Uterus (tissue), 4 donors: ENCODE data around the gene NEGR1. TPM values are rescaled to one million over a fixed set of nuclear protein-coding genes. Genes with fewer than 3 reads are reported as not detected.

Source experiments
- DNase-seq, 2 donors: peaks; one replicate each; pipeline ENCODE4 v3.0.0-alpha.2; 2019 to 2020
- H3K27ac ChIP-seq, 2 donors: fragments of 200-600 bp; sonication (generic); 1 replicate in 1 of 2; 2 replicates in 1 of 2; pipeline ENCODE4 v1.5.1; 2016 to 2018
- H3K27me3 ChIP-seq, 2 donors: fragments of 200-600 bp; sonication (generic); one replicate each; pipeline ENCODE4 v1.5.1; 2018 to 2019; ENCODE audit warnings: control low read depth in 1 of 2
- H3K36me3 ChIP-seq, 2 donors: fragments of 200-600 bp; sonication (generic); one replicate each; pipeline ENCODE4 v1.5.1; 2019; ENCODE audit warnings: control low read depth in 1 of 2
- H3K4me1 ChIP-seq, 2 donors: fragments of 200-600 bp; sonication (generic); one replicate each; pipeline ENCODE4 v1.5.1; 2018 to 2019; ENCODE audit warnings: control low read depth in 1 of 2
- H3K4me3 ChIP-seq, 2 donors: fragments of 200-600 bp; sonication (generic); 1 replicate in 1 of 2; 2 replicates in 1 of 2; pipeline ENCODE4 v1.5.1; 2018 to 2019; ENCODE audit warnings: mild to moderate bottlenecking in 1 of 2
- H3K9me3 ChIP-seq, 2 donors: fragments of 200-600 bp; sonication (generic); one replicate each; pipeline ENCODE4 v1.5.1; 2019; ENCODE audit warnings: control low read depth in 1 of 2
- CTCF ChIP-seq, 4 experiments: fragments of 200-600 bp in 2 of 4; fragments of 450-650 bp in 2 of 4; sonication (generic) in 2 of 4; IDR thresholded peaks; one replicate each; pipeline ENCODE4 v1.5.1; 2016 to 2019; ENCODE audit warnings: antibody characterized with exemption in 4 of 4, mild to moderate bottlenecking in 2 of 4, moderate library complexity in 1 of 4
- POLR2A ChIP-seq, 2 donors: fragments of 450-650 bp; IDR thresholded peaks; one replicate each; pipeline ENCODE4 v1.6.1; 2016; ENCODE audit warnings: antibody characterized with exemption in 2 of 2, mild to moderate bottlenecking in 1 of 2, moderate library complexity in 1 of 2
- intact Hi-C: fragments of 100-400 bp; cut with DNase I; formaldehyde crosslinking; loops from one replicate; pipeline ENCODE4 v1.15.1; 2023; ENCODE audit warnings: low total_unique reads
- total RNA-seq, 4 donors: library from RNA; depleted of rRNA in 3 of 4; stranded (reverse); fragments of >200 nt in 3 of 4; gene quantifications; one replicate each; pipeline versions ENCODE4 v1.1.0 to v1.2.4, GENCODE V29; 2014 to 2023
- donor health status: DM: yes; HTN: yes; CAD: no.

Gene NEGR1
- total RNA-seq, 4 donors from 2014 or later, result 6.7 to 42.9 (median 33.3) TPM

GRCh38 chr1:72224506-72224905 lies 57.8 kb downstream of the NEGR1 start:
- Histone ChIP-seq H3K36me3 (no peaks in the 10 kb centered on the region), H3K4me3 (no peak overlapping the region), H3K4me1 (no peaks in the 10 kb centered on the region), H3K27me3 (no peaks in the 10 kb centered on the region), H3K27ac (no peak overlapping the region), H3K9me3 (no peaks in the 10 kb centered on the region)
- TF ChIP-seq POLR2A (IDR thresholded peaks at IDR 0.05) (no peak), CTCF (IDR thresholded peaks at IDR 0.05) (no peak)
- no peak for DNase-seq
- intact Hi-C loops, result no loop called here

- no peaks in the 10 kb centered on the region for H3K4me1 ChIP-seq
These were observed 60.5 kb downstream of the NEGR1 start for GRCh38 chr1:72221811-72222210.

GRCh38 chr1:72218141-72218739 lies 64.1 kb downstream of the NEGR1 start:
- Histone ChIP-seq H3K36me3 (no peaks in the 10 kb centered on the region), H3K27ac (no peak overlapping the region), H3K4me3 (no peak overlapping the region), H3K4me1 (no peaks in the 10 kb centered on the region), H3K9me3 (no peaks in the 10 kb centered on the region), H3K27me3 (no peaks in the 10 kb centered on the region)
- TF ChIP-seq CTCF (IDR thresholded peaks at IDR 0.05) (no peak), POLR2A (IDR thresholded peaks at IDR 0.05) (no peak)
- no peak for DNase-seq
- intact Hi-C loops, result no loop called here

More at GRCh38 chr1:72221811-72222210, 60.5 kb downstream of the NEGR1 start:
- Histone ChIP-seq H3K27me3 (no peaks in the 10 kb centered on the region), H3K27ac (no peak overlapping the region), H3K36me3 (no peaks in the 10 kb centered on the region), H3K4me3 (no peak overlapping the region), H3K9me3 (no peaks in the 10 kb centered on the region)
- intact Hi-C loops, result no loop called here
- DNase-seq, result no peak
- TF ChIP-seq CTCF (IDR thresholded peaks at IDR 0.05), result no peak
- no peak for TF ChIP-seq POLR2A (IDR thresholded peaks at IDR 0.05)

GRCh38 chr1:72207059-72207458 lies 75.3 kb downstream of the NEGR1 start:
- intact Hi-C loops, result no loop called here
- Histone ChIP-seq H3K4me1 (no peaks in the 10 kb centered on the region), H3K27ac (no peak overlapping the region), H3K4me3 (no peak overlapping the region), H3K36me3 (no peaks in the 10 kb centered on the region), H3K9me3 (no peaks in the 10 kb centered on the region), H3K27me3 (no peaks in the 10 kb centered on the region)
- TF ChIP-seq CTCF (IDR thresholded peaks at IDR 0.05) (no peak), POLR2A (IDR thresholded peaks at IDR 0.05) (no peak)
- no peak for DNase-seq

- no peak for DNase-seq
- Histone ChIP-seq H3K4me3 (no peak overlapping the region), H3K4me1 (no peaks in the 10 kb centered on the region), H3K27ac (no peak overlapping the region), H3K9me3 (no peaks in the 10 kb centered on the region), H3K36me3 (no peaks in the 10 kb centered on the region), H3K27me3 (no peaks in the 10 kb centered on the region)
- no peak for TF ChIP-seq POLR2A (IDR thresholded peaks at IDR 0.05)
- TF ChIP-seq CTCF (IDR thresholded peaks at IDR 0.05), result no peak
- intact Hi-C loops, result no loop called here
These were observed 79.6 kb downstream of the NEGR1 start for GRCh38 chr1:72202761-72203160.
